HG03354 (cell line): Measurements from ENCODE around the gene SLC26A6.

Experiments used
- ATAC-seq: cut with Tn5 transposase; IDR thresholded peaks from one replicate; pipeline ENCODE4 v1.9.1; 2021; ENCODE audit warnings: mild to moderate bottlenecking; ENCODE audit not compliant: unreplicated experiment, poor library complexity, severe bottlenecking

Gene SLC26A6

GRCh38 chr3:48634661-48635221, 520 bp downstream of the SLC26A6 start:
- ATAC-seq, result peak; percentile 36

- ATAC-seq, result no peak
Measured at GRCh38 chr3:48633743-48634142, 1.5 kb downstream of the SLC26A6 start.

GRCh38 chr3:48633256-48633655, 2.0 kb downstream of the SLC26A6 start:
- ATAC-seq, result no peak

- no peak for ATAC-seq
Measured at GRCh38 chr3:48631516-48632448, 3.5 kb downstream of the SLC26A6 start.

GRCh38 chr3:48630833-48631232, 4.4 kb downstream of the SLC26A6 start:
- ATAC-seq, result no peak

GRCh38 chr3:48630407-48630806, 4.9 kb downstream of the SLC26A6 start:
- ATAC-seq, result no peak

GRCh38 chr3:48629894-48630293, 5.4 kb downstream of the SLC26A6 start:
- ATAC-seq, result no peak

GRCh38 chr3:48628277-48629017, 6.8 kb downstream of the SLC26A6 start:
- ATAC-seq, result no peak

GRCh38 chr3:48625600-48625999, 9.7 kb downstream of the SLC26A6 start:
- ATAC-seq, result no peak

GRCh38 chr3:48624767-48625166, 10.5 kb downstream of the SLC26A6 start:
- no peak for ATAC-seq

GRCh38 chr3:48623851-48624547, 11.3 kb downstream of the SLC26A6 start:
- no peak for ATAC-seq

- no peak for ATAC-seq
Measured at GRCh38 chr3:48621461-48621869, 13.8 kb downstream of the SLC26A6 start, which contains the start of gene TMEM89. TSS of gene TMEM89 (minus strand) at chr3:48621769. CDS start at chr3:48621756, 13 bp downstream.

- ATAC-seq, result no peak
Measured at GRCh38 chr3:48619541-48620524, 15.4 kb downstream of the SLC26A6 start.

GRCh38 chr3:48617559-48617958, 17.7 kb downstream of the SLC26A6 start:
- no peak for ATAC-seq

- ATAC-seq, result no peak
Measured at GRCh38 chr3:48614044-48614443, 21.2 kb downstream of the SLC26A6 start.

GRCh38 chr3:48612309-48612708, 23.0 kb downstream of the SLC26A6 start:
- ATAC-seq, result no peak

GRCh38 chr3:48609088-48610005, 25.9 kb downstream of the SLC26A6 start, which contains the start of gene UQCRC1:
TSS of gene UQCRC1 (minus strand) at chr3:48609646. CDS start at chr3:48609620, 26 bp downstream.
- peak; percentile 96 for ATAC-seq

- ATAC-seq, result no peak
Measured at GRCh38 chr3:48607519-48607918, 27.7 kb downstream of the SLC26A6 start.
